GM12892 (cell line): ENCODE measurements around the gene GNB1L.

Source experiments
- POLR2A ChIP-seq: IDR thresholded peaks from 2 replicates; pipeline ENCODE4 v1.6.1; 2011; ENCODE audit warnings: low read depth, low read length, control low read depth
- TAF1 ChIP-seq: IDR thresholded peaks from 2 replicates; pipeline ENCODE4 v1.6.1; 2011; ENCODE audit warnings: low read depth, mild to moderate bottlenecking, control low read depth, low read length, borderline replicate concordance

DNA sequence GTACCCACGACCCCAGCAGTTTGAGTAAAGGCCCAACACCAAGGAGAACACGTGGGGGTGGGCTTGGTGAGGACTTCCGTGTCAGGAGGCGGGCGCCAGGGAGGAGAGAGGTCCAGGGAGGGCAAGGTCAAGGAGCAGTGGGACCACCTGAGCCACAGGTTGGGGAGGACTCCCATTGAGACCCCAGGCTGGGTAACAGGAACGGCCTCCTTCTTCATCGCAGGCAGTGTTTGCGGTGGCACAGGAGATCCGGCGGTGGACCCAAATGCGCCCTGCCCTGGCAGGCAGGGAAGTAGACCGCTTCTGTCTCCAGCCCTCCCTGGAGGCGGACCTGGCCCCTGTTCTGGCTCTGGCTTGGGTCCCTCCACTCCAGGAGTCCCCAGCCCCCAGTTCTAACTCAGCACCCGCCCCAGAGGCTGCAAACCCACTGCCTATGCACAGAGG, 100.0 kb downstream of the GNB1L start:
- TF ChIP-seq TAF1, result no peak
- no peak for TF ChIP-seq POLR2A
